Muscle layer of duodenum (tissue), 2 donors: ENCODE data around the gene GUF1.

Experiments used
- H3K27ac ChIP-seq: one replicate; pipeline ENCODE4 v1.7.0; 2013; ENCODE audit warnings: mild to moderate bottlenecking, low read length
- H3K27me3 ChIP-seq: one replicate; pipeline ENCODE4 v1.7.0; 2013; ENCODE audit warnings: low read depth, mild to moderate bottlenecking, control low read depth, low read length
- H3K36me3 ChIP-seq, 2 donors: one replicate each; pipeline ENCODE4 v1.7.0; 2013; ENCODE audit warnings: low read length in 2 of 2, control low read depth in 1 of 2, mild to moderate bottlenecking in 1 of 2; ENCODE audit not compliant: insufficient read depth in 2 of 2, control insufficient read depth in 1 of 2
- H3K4me1 ChIP-seq, 2 donors: one replicate each; pipeline ENCODE4 v1.7.0; 2013; ENCODE audit warnings: low read length in 2 of 2, mild to moderate bottlenecking in 2 of 2, control low read depth in 1 of 2, moderate library complexity in 1 of 2; ENCODE audit not compliant: insufficient read depth in 2 of 2, control insufficient read depth in 1 of 2
- H3K4me3 ChIP-seq, 2 donors: one replicate each; pipeline ENCODE4 v1.7.0; 2013; ENCODE audit warnings: low read length in 2 of 2, low read depth in 1 of 2, mild to moderate bottlenecking in 1 of 2
- H3K9me3 ChIP-seq, 2 donors: one replicate each; pipeline ENCODE4 v1.7.0; 2013; ENCODE audit warnings: low read length in 2 of 2, control low read depth in 1 of 2, mild to moderate bottlenecking in 1 of 2; ENCODE audit not compliant: control insufficient read depth in 1 of 2
- donor health status: healthy.

The GUF1 gene

GRCh38 chr4:44663539-44664263 is 14.5 kb upstream of the GUF1 start:
- H3K9me3 ChIP-seq = no peaks in the 10 kb centered on the region
- no peaks in the 10 kb centered on the region for H3K27me3 ChIP-seq
- H3K4me3 ChIP-seq = no peak overlapping the region

GRCh38 chr4:44668526-44668925 is 9.7 kb upstream of the GUF1 start:
- no peaks in the 10 kb centered on the region for H3K36me3 ChIP-seq
- no peaks in the 10 kb centered on the region for H3K9me3 ChIP-seq
- H3K27me3 ChIP-seq = no peaks in the 10 kb centered on the region
- no peaks in the 10 kb centered on the region for H3K4me1 ChIP-seq
- no peak overlapping the region for H3K4me3 ChIP-seq
- no peak overlapping the region for H3K27ac ChIP-seq

More at GRCh38 chr4:44663539-44664263, 14.5 kb upstream of the GUF1 start:
- H3K4me1 ChIP-seq = no peaks in the 10 kb centered on the region
- no peaks in the 10 kb centered on the region for H3K36me3 ChIP-seq
- H3K27ac ChIP-seq = no peak overlapping the region

- Histone ChIP-seq H3K27me3 (no peaks in the 10 kb centered on the region), H3K4me3 (no peak overlapping the region), H3K4me1 (no peaks in the 10 kb centered on the region), H3K36me3 (no peaks in the 10 kb centered on the region), H3K27ac (no peak overlapping the region), H3K9me3 (no peaks in the 10 kb centered on the region)
Measured at GRCh38 chr4:44670506-44671199, 7.6 kb upstream of the GUF1 start.

- Histone ChIP-seq H3K9me3 (no peaks in the 10 kb centered on the region), H3K4me3 (no peak overlapping the region), H3K27ac (no peak overlapping the region), H3K36me3 (no peaks in the 10 kb centered on the region), H3K4me1 (no peaks in the 10 kb centered on the region), H3K27me3 (no peaks in the 10 kb centered on the region)
Measured at GRCh38 chr4:44671636-44672035, 6.6 kb upstream of the GUF1 start.

GRCh38 chr4:44674471-44674870 is 3.7 kb upstream of the GUF1 start:
- Histone ChIP-seq H3K27ac (no peak overlapping the region), H3K9me3 (no peaks in the 10 kb centered on the region), H3K27me3 (no peaks in the 10 kb centered on the region), H3K4me1 (peaks cover 2 to 15% of the 10 kb centered on the region in 2 donors), H3K4me3 (no peak overlapping the region), H3K36me3 (no peaks in the 10 kb centered on the region)

DNA sequence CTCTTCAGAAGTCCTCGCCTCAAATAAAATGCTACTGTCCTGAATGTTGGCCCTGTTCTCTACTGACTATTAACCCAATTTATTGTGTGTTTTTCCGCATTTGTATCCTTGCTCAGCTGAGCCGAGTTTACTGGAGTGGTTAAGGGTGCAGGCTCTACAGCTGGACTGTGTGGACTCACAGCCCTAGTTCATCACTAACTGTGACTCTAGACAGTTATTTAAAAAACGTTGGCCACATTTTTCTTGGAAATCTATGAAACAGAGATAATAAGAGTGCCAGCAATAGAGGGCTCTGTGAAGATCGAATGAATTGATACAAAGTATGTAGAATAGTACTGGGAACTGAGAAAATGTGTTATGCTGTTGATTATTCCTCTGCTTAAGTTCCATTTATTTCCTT is 2.9 kb upstream of the GUF1 start:
- Histone ChIP-seq H3K4me1 (peaks cover 3 to 23% of the 10 kb centered on the region in 2 donors), H3K27me3 (no peaks in the 10 kb centered on the region), H3K9me3 (no peaks in the 10 kb centered on the region), H3K4me3 (no peak overlapping the region), H3K27ac (no peak overlapping the region), H3K36me3 (no peaks in the 10 kb centered on the region)

DNA sequence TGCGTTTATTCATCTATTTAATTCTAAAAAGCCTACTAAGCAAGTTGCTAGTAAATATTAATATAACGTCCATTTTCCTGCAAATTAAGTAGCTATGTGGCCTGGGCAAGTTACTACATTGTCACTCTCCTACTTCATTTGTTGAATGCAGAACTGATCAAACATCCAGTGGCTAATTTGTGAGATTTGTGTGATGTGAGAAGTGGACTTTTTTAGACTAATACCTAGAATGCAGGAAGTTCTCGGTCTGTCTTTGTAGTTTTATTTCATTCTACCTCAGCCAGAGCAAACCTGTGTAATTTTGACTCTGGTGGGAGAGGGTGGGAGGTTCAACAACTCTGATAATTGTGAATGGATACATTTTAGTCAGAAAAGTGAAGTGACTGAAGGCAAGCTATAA is 840 bp downstream of the GUF1 start:
- H3K4me3 ChIP-seq = peak overlapping the region; percentile 97 to 98
- peaks cover 7 to 8% of the 10 kb centered on the region in 2 donors for H3K36me3 ChIP-seq
- no peaks in the 10 kb centered on the region for H3K27me3 ChIP-seq
- peak overlapping the region; percentile 97 for H3K27ac ChIP-seq
- no peaks in the 10 kb centered on the region for H3K9me3 ChIP-seq
- H3K4me1 ChIP-seq = peaks cover 3 to 23% of the 10 kb centered on the region in 2 donors

DNA sequence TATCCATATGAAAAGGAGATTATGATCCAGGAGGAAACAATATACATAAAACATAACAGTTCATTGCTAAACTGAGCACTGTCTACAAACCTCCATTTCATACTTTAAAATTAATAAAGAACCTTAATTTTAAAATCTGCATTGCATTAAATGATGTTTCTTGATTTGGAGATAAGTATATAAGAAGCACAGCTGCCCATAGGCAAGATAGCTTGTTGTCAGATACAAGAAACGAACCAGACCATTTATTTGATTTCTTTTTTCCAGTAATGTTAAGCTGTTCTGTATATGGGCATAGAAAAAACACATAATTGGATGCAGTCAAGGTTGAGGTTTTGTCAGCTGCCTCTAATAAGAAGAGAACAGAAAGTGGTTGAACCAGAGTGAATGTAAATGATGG is 6.4 kb downstream of the GUF1 start:
- H3K36me3 ChIP-seq = peaks cover 30 to 37% of the 10 kb centered on the region in 2 donors
- no peak overlapping the region for H3K27ac ChIP-seq
- no peak overlapping the region for H3K4me3 ChIP-seq
- H3K4me1 ChIP-seq = peaks cover 0 to 6% of the 10 kb centered on the region in 2 donors
- H3K9me3 ChIP-seq = no peaks in the 10 kb centered on the region
- no peaks in the 10 kb centered on the region for H3K27me3 ChIP-seq

- H3K27me3 ChIP-seq = no peaks in the 10 kb centered on the region
- H3K36me3 ChIP-seq = peaks cover 36 to 74% of the 10 kb centered on the region in 2 donors
- H3K27ac ChIP-seq = no peak overlapping the region
- H3K9me3 ChIP-seq = no peaks in the 10 kb centered on the region
- H3K4me1 ChIP-seq = no peaks in the 10 kb centered on the region
- H3K4me3 ChIP-seq = no peak overlapping the region
Measured at GRCh38 chr4:44700427-44700826, 22.2 kb downstream of the GUF1 start.

- no peaks in the 10 kb centered on the region for H3K27me3 ChIP-seq
- H3K9me3 ChIP-seq = no peaks in the 10 kb centered on the region
- H3K4me3 ChIP-seq = no peak overlapping the region
- H3K27ac ChIP-seq = no peak overlapping the region
- no peaks in the 10 kb centered on the region for H3K4me1 ChIP-seq
- peaks cover 31 to 72% of the 10 kb centered on the region in 2 donors for H3K36me3 ChIP-seq
Measured at GRCh38 chr4:44701037-44701436, 22.8 kb downstream of the GUF1 start.

GRCh38 chr4:44704673-44705072 is 26.5 kb downstream of the GUF1 start:
- H3K36me3 ChIP-seq = peaks cover 21 to 53% of the 10 kb centered on the region in 2 donors
- H3K27me3 ChIP-seq = no peaks in the 10 kb centered on the region
- no peaks in the 10 kb centered on the region for H3K4me1 ChIP-seq
- no peaks in the 10 kb centered on the region for H3K9me3 ChIP-seq
- no peak overlapping the region for H3K4me3 ChIP-seq
- no peak overlapping the region for H3K27ac ChIP-seq
